Measurements from ENCODE around the gene ABTB2. TPM values are rescaled to one million over a fixed set of nuclear protein-coding genes. Genes with fewer than 3 reads are reported as not detected.
"Not testable (repeated sequence)": the region's sequence is repeated elsewhere in the genome, so short reads cannot be mapped to it uniquely, and the experiment has no call there.

The ABTB2 gene
- total RNA-seq, 2 experiments from 2014 or later, result 0.97 TPM

- H3K36me3 Mint-ChIP-seq (ENCODE audit: low read depth); H3K27ac Mint-ChIP-seq; H3K4me3 Mint-ChIP-seq: not testable (repeated sequence)
Observed at GRCh38 chr11:34386356-34386755, 28.5 kb upstream of the ABTB2 start.

GRCh38 chr11:34382532-34383276, 24.9 kb upstream of the ABTB2 start:
- Mint-ChIP-seq H3K36me3 (ENCODE audit: low read depth) (no peaks in the 10 kb centered on the region), H3K4me3 (no peak overlapping the region), H3K27me3 (ENCODE audit: low read depth) (peaks cover 9% of the 10 kb centered on the region), H3K9me3 (ENCODE audit: insufficient read depth) (peaks cover 5% of the 10 kb centered on the region), H3K4me1 (ENCODE audit: low read depth) (peaks cover 2% of the 10 kb centered on the region), H3K27ac (no peak overlapping the region)
- POLR2A ChIA-PET, result no interaction called here
- CTCF ChIA-PET, result no interaction called here
- DNase-seq (no peak), ATAC-seq (no peak)

More at GRCh38 chr11:34386356-34386755, 28.5 kb upstream of the ABTB2 start:
- POLR2A ChIA-PET; H3K9me3 Mint-ChIP-seq (ENCODE audit: insufficient read depth); ATAC-seq; H3K4me1 Mint-ChIP-seq (ENCODE audit: low read depth); DNase-seq: not testable (repeated sequence)
- H3K27me3 Mint-ChIP-seq (ENCODE audit: low read depth), result peaks cover 24% of the 10 kb centered on the region
- CTCF ChIA-PET, result interaction anchor here (0.6 to 0.7 kb wide), 2 partner anchors 15 to 256 kb away, joined by 3 read pairs; no protein-coding TSS in a partner anchor

- peaks cover 2% of the 10 kb centered on the region for H3K4me1 Mint-ChIP-seq (ENCODE audit: low read depth)
- ATAC-seq (no peak), DNase-seq (no peak)
- CTCF ChIA-PET, result interaction anchor here (1.1 kb wide), 1 partner anchor 207 kb away, joined by 3 read pairs; no protein-coding TSS in a partner anchor
- POLR2A ChIA-PET, result no interaction called here
- peaks cover 3% of the 10 kb centered on the region for H3K36me3 Mint-ChIP-seq (ENCODE audit: low read depth)
- H3K9me3 Mint-ChIP-seq (ENCODE audit: insufficient read depth), result peaks cover 10% of the 10 kb centered on the region
- no peak overlapping the region for H3K27ac Mint-ChIP-seq
- peaks cover 9% of the 10 kb centered on the region for H3K27me3 Mint-ChIP-seq (ENCODE audit: low read depth)
- H3K4me3 Mint-ChIP-seq, result no peak overlapping the region
Observed at GRCh38 chr11:34381775-34382174, 24.0 kb upstream of the ABTB2 start.

DNA sequence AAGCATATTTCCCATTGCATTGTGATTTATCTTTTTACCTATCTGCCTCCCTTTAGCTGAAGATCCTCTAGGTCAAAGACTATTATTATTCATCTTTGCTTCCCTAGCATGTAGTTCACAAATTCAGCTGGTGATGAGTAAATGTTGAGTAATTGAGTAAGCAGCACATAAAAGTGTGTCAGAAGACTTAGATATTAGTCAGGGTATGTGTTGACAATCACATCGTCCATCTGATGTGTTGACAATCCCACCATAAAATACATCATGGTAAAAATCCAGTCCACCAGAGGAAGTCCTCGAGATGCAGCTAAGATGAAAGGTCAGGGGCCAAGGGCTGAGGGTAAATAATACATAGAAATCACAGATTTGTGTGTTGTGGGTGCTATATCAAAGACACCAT, 22.9 kb upstream of the ABTB2 start:
- ATAC-seq, result no peak
- ChIA-PET POLR2A (no interaction called here), CTCF (interaction anchor here (0.7 to 0.8 kb wide), 2 partner anchors 106 to 392 kb away, joined by 3 read pairs; no protein-coding TSS in a partner anchor)
- no peak overlapping the region for H3K4me3 Mint-ChIP-seq
- H3K36me3 Mint-ChIP-seq (ENCODE audit: low read depth), result peaks cover 7% of the 10 kb centered on the region
- peaks cover 2% of the 10 kb centered on the region for H3K4me1 Mint-ChIP-seq (ENCODE audit: low read depth)
- H3K27ac Mint-ChIP-seq, result no peak overlapping the region
- peaks cover 7% of the 10 kb centered on the region for H3K27me3 Mint-ChIP-seq (ENCODE audit: low read depth)
- DNase-seq, result no peak
- peaks cover 16% of the 10 kb centered on the region for H3K9me3 Mint-ChIP-seq (ENCODE audit: insufficient read depth)

GRCh38 chr11:34379539-34379938, 21.7 kb upstream of the ABTB2 start:
- Mint-ChIP-seq H3K36me3 (ENCODE audit: low read depth) (peaks cover 7% of the 10 kb centered on the region), H3K4me3 (no peak overlapping the region), H3K27me3 (ENCODE audit: low read depth) (peaks cover 7% of the 10 kb centered on the region), H3K4me1 (ENCODE audit: low read depth) (peaks cover 2% of the 10 kb centered on the region), H3K27ac (no peak overlapping the region), H3K9me3 (ENCODE audit: insufficient read depth) (peaks cover 24% of the 10 kb centered on the region)
- ChIA-PET CTCF (no interaction called here), POLR2A (no interaction called here)
- no peak for ATAC-seq
- DNase-seq, result no peak

GRCh38 chr11:34379079-34379478, 21.3 kb upstream of the ABTB2 start:
- Mint-ChIP-seq H3K4me3 (no peak overlapping the region), H3K4me1 (ENCODE audit: low read depth) (peaks cover 2% of the 10 kb centered on the region), H3K9me3 (ENCODE audit: insufficient read depth) (peaks cover 28% of the 10 kb centered on the region), H3K27ac (no peak overlapping the region), H3K27me3 (ENCODE audit: low read depth) (peaks cover 7% of the 10 kb centered on the region), H3K36me3 (ENCODE audit: low read depth) (peaks cover 7% of the 10 kb centered on the region)
- no peak for ATAC-seq
- CTCF ChIA-PET, result no interaction called here
- POLR2A ChIA-PET, result no interaction called here
- no peak for DNase-seq

DNA sequence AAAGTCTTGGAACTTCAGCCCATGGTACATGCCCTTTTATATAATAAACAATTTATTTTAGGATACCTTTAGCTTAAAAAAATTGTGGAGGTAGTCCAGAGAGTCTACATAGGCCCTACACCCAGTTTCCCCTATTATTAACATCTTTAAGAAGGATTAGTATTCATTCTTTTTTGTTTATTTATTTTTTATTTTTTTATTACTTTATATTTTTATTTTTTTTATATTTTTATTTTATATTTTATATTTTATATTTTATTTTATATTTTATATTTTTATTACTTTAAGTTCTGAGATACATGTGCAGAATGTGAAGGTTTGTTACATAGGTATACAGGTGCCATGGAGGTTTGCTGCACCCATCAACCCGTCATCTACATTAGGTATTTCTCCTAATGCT, 15.9 kb upstream of the ABTB2 start:
- H3K4me3 Mint-ChIP-seq, result no peak overlapping the region
- no peak overlapping the region for H3K27ac Mint-ChIP-seq
- ChIA-PET POLR2A (no interaction called here), CTCF (interaction anchor here (0.6 kb wide), 1 partner anchor 665 kb away, joined by 3 read pairs; no protein-coding TSS in a partner anchor)
- DNase-seq (no peak), ATAC-seq (no peak)
- peaks cover 4% of the 10 kb centered on the region for H3K4me1 Mint-ChIP-seq (ENCODE audit: low read depth)
- peaks cover 9% of the 10 kb centered on the region for H3K27me3 Mint-ChIP-seq (ENCODE audit: low read depth)
- H3K36me3 Mint-ChIP-seq (ENCODE audit: low read depth), result peaks cover 7% of the 10 kb centered on the region
- peaks cover 25% of the 10 kb centered on the region for H3K9me3 Mint-ChIP-seq (ENCODE audit: insufficient read depth)

GRCh38 chr11:34366522-34366921, 8.7 kb upstream of the ABTB2 start:
- H3K36me3 Mint-ChIP-seq (ENCODE audit: low read depth), result no peaks in the 10 kb centered on the region
- H3K4me1 Mint-ChIP-seq (ENCODE audit: low read depth), result peaks cover 11% of the 10 kb centered on the region
- POLR2A ChIA-PET, result no interaction called here
- no peak for DNase-seq
- no peak overlapping the region for H3K4me3 Mint-ChIP-seq
- H3K27ac Mint-ChIP-seq, result no peak overlapping the region
- CTCF ChIA-PET, result interaction anchor here (1.0 to 4.1 kb wide), 5 partner anchors 11 to 192 kb away, joined by 3 to 24 read pairs (median 4); no protein-coding TSS in a partner anchor
- H3K27me3 Mint-ChIP-seq (ENCODE audit: low read depth), result peaks cover 28% of the 10 kb centered on the region
- ATAC-seq, result no peak
- no peaks in the 10 kb centered on the region for H3K9me3 Mint-ChIP-seq (ENCODE audit: insufficient read depth)

DNA sequence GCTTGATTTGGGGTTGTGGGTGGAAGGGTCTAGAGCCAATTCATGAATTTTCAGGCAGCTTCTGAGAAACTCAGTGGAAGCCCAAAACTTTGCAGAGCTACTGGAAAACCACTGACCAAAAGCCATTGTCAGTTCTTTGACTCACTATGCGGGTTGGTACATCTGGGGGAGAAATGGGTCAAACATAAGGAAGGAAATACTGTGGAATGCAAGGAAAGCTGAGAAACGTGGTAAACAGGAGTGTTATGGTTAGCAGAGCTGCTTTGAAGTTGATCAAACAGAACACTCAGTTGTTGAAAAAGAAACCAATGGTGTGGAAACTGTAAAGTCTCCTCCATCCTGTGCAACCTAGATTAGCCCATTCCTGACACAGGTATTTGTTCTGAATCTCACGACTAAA, 6.3 kb upstream of the ABTB2 start:
- Mint-ChIP-seq H3K27me3 (ENCODE audit: low read depth) (peaks cover 36% of the 10 kb centered on the region), H3K27ac (no peak overlapping the region), H3K36me3 (ENCODE audit: low read depth) (no peaks in the 10 kb centered on the region), H3K4me1 (ENCODE audit: low read depth) (peaks cover 16% of the 10 kb centered on the region), H3K9me3 (ENCODE audit: insufficient read depth) (no peaks in the 10 kb centered on the region), H3K4me3 (no peak overlapping the region)
- DNase-seq, result no peak
- ATAC-seq, result no peak
- POLR2A ChIA-PET, result interaction anchor here (1.0 kb wide), 1 partner anchor 1005 kb away, joined by 3 read pairs; no protein-coding TSS in a partner anchor
- CTCF ChIA-PET, result interaction anchor here (1.1 to 4.4 kb wide), 2 partner anchors 105 to 190 kb away, joined by 4 to 36 read pairs; no protein-coding TSS in a partner anchor

- ChIA-PET POLR2A (interaction anchor here (1.0 kb wide), 1 partner anchor 1005 kb away, joined by 3 read pairs; no protein-coding TSS in a partner anchor), CTCF (interaction anchor here (1.1 to 4.4 kb wide), 3 partner anchors 105 to 189 kb away, joined by 3 to 36 read pairs (median 4); no protein-coding TSS in a partner anchor)
- no peak for DNase-seq
- no peak for ATAC-seq
- Mint-ChIP-seq H3K4me1 (ENCODE audit: low read depth) (peaks cover 18% of the 10 kb centered on the region), H3K9me3 (ENCODE audit: insufficient read depth) (no peaks in the 10 kb centered on the region), H3K36me3 (ENCODE audit: low read depth) (no peaks in the 10 kb centered on the region), H3K27ac (no peak overlapping the region), H3K4me3 (no peak overlapping the region), H3K27me3 (ENCODE audit: low read depth) (peaks cover 32% of the 10 kb centered on the region)
Observed at GRCh38 chr11:34363363-34364084, 5.7 kb upstream of the ABTB2 start.

GRCh38 chr11:34360046-34360445, 2.2 kb upstream of the ABTB2 start:
- Mint-ChIP-seq H3K27ac (no peak overlapping the region), H3K4me1 (ENCODE audit: low read depth) (peaks cover 37% of the 10 kb centered on the region), H3K27me3 (ENCODE audit: low read depth) (peaks cover 34% of the 10 kb centered on the region), H3K4me3 (no peak overlapping the region), H3K9me3 (ENCODE audit: insufficient read depth) (no peaks in the 10 kb centered on the region), H3K36me3 (ENCODE audit: low read depth) (no peaks in the 10 kb centered on the region)
- no peak for DNase-seq
- no peak for ATAC-seq
- ChIA-PET CTCF (no interaction called here), POLR2A (no interaction called here)

DNA sequence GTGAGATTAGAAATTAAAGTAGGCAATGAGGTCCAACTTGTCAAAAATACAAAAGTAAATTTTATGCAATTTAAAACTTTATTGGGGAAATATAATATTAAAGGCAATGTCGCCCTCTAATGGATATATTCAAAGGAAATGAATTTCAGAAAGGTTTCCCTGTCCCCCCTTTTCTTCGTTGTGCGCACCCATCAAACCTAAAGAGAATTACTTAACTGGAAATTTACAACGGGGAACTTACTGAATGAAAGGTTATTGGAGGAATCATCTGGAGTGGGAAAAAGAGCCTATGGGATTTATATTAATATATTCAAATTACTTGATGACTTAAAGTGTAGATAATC, 1.7 kb upstream of the ABTB2 start:
- CTCF ChIA-PET, result no interaction called here
- Mint-ChIP-seq H3K36me3 (ENCODE audit: low read depth) (no peaks in the 10 kb centered on the region), H3K9me3 (ENCODE audit: insufficient read depth) (no peaks in the 10 kb centered on the region), H3K4me3 (peak overlapping the region; percentile 78), H3K27ac (no peak overlapping the region), H3K27me3 (ENCODE audit: low read depth) (peaks cover 39% of the 10 kb centered on the region), H3K4me1 (ENCODE audit: low read depth) (peaks cover 38% of the 10 kb centered on the region)
- DNase-seq, result peak; percentile 38
- no peak for ATAC-seq
- POLR2A ChIA-PET, result no interaction called here

Measured in activated CD8-positive, alpha-beta T cell treated with anti-CD3 and anti-CD28 coated beads, Interleukin-2, amount 10 ng/mL, durations not matched to agents 7 days and 5 days (primary cell).